Neuronal stem cell (in vitro differentiated cells): ENCODE results near the gene PTPRO.

Experiments
- DNase-seq: peaks from one replicate; pipeline ENCODE4 v3.0.0-alpha.2; 2013; ENCODE audit warnings: low spot score
- H2AFZ ChIP-seq: one replicate; pipeline ENCODE4 v1.6.1; 2013; ENCODE audit warnings: mild to moderate bottlenecking, low read length, inconsistent platforms
- H2AK5ac ChIP-seq: 2 replicates; pipeline ENCODE4 v1.6.1; 2013; ENCODE audit warnings: low read depth, mild to moderate bottlenecking, inconsistent platforms, low read length, moderate library complexity, mixed read lengths
- H2BK120ac ChIP-seq: 2 replicates; pipeline ENCODE4 v1.6.1; 2013; ENCODE audit warnings: low read depth, mild to moderate bottlenecking, inconsistent platforms, low read length, moderate library complexity, mixed read lengths
- H2BK12ac ChIP-seq: one replicate; pipeline ENCODE4 v1.6.1; 2013; ENCODE audit warnings: low read length, inconsistent platforms
- H2BK15ac ChIP-seq: 2 replicates; pipeline ENCODE4 v1.6.1; 2013; ENCODE audit warnings: mild to moderate bottlenecking, low read length, inconsistent platforms, mixed read lengths
- H2BK5ac ChIP-seq: one replicate; pipeline ENCODE4 v1.6.1; 2013; ENCODE audit warnings: inconsistent platforms, mild to moderate bottlenecking, low read length, moderate library complexity
- H3K14ac ChIP-seq: one replicate; pipeline ENCODE4 v1.6.1; 2013; ENCODE audit warnings: low read length, inconsistent platforms
- H3K18ac ChIP-seq: 2 replicates; pipeline ENCODE4 v1.6.1; 2013; ENCODE audit warnings: low read length, inconsistent platforms
- H3K23ac ChIP-seq: 2 replicates; pipeline ENCODE4 v1.6.1; 2013; ENCODE audit warnings: low read depth, mild to moderate bottlenecking, mixed read lengths, low read length, inconsistent platforms; ENCODE audit not compliant: poor library complexity
- H3K27ac ChIP-seq: replicated peaks from 3 replicates; pipeline ENCODE4 v1.5.1; 2013; ENCODE audit warnings: low read length, inconsistent platforms
- H3K27me3 ChIP-seq, 3 experiments: 2 replicates each; pipeline ENCODE4 v1.6.1; 2013; ENCODE audit warnings: low read length in 3 of 3, mild to moderate bottlenecking in 2 of 3, inconsistent platforms in 1 of 3, low read depth in 1 of 3, mixed read lengths in 1 of 3, moderate library complexity in 1 of 3; ENCODE audit not compliant: control insufficient read depth in 3 of 3, insufficient read depth in 3 of 3
- H3K36me3 ChIP-seq, 2 donors: replicated peaks in 1 of 2; 2 replicates each; pipeline ENCODE4 v1.6.1; 2013; ENCODE audit warnings: low read length in 2 of 2; ENCODE audit not compliant: control insufficient read depth in 2 of 2, insufficient read depth in 2 of 2
- H3K4ac ChIP-seq: 2 replicates; pipeline ENCODE4 v1.6.1; 2013; ENCODE audit warnings: inconsistent platforms, mild to moderate bottlenecking, low read length, moderate library complexity
- H3K4me1 ChIP-seq, 2 donors: 1 replicate in 1 of 2; 2 replicates in 1 of 2; pipeline ENCODE4 v1.6.1; 2013; ENCODE audit warnings: low read length in 2 of 2, low read depth in 1 of 2; ENCODE audit not compliant: control insufficient read depth in 2 of 2, insufficient read depth in 1 of 2
- H3K4me2 ChIP-seq: one replicate; pipeline ENCODE4 v1.6.1; 2013; ENCODE audit warnings: mild to moderate bottlenecking, low read length, inconsistent platforms; ENCODE audit not compliant: insufficient read depth, poor library complexity, severe bottlenecking
- H3K4me3 ChIP-seq, 2 donors: 2 replicates each; pipeline ENCODE4 v1.5.1; 2013; ENCODE audit warnings: low read length in 2 of 2, mild to moderate bottlenecking in 2 of 2, inconsistent platforms in 1 of 2, moderate library complexity in 1 of 2
- H3K79me1 ChIP-seq: one replicate; pipeline ENCODE4 v1.6.1; 2013; ENCODE audit warnings: low read depth, mild to moderate bottlenecking, inconsistent platforms, low read length, moderate library complexity
- H3K9ac ChIP-seq: one replicate; pipeline ENCODE4 v1.6.1; 2013; ENCODE audit warnings: mild to moderate bottlenecking, low read depth, low read length, inconsistent platforms; ENCODE audit not compliant: poor library complexity
- H3K9me3 ChIP-seq, 2 donors: replicated peaks in 1 of 2; 2 replicates each; pipeline versions ENCODE3 to v1.6.1; 2013; ENCODE audit warnings: low read length in 2 of 2, mild to moderate bottlenecking in 2 of 2, inconsistent platforms in 1 of 2, low read depth in 1 of 2, mixed read lengths in 1 of 2, moderate library complexity in 1 of 2; ENCODE audit not compliant: control insufficient read depth in 2 of 2, insufficient read depth in 1 of 2
- H4K8ac ChIP-seq: one replicate; pipeline ENCODE4 v1.6.1; 2013; ENCODE audit warnings: low read depth, mild to moderate bottlenecking, inconsistent platforms, low read length, moderate library complexity
- H4K91ac ChIP-seq: one replicate; pipeline ENCODE4 v1.6.1; 2013; ENCODE audit warnings: low read length, low read depth, mild to moderate bottlenecking, inconsistent platforms; ENCODE audit not compliant: poor library complexity
- WGBS, 2 donors: extraction: QIAGEN DNeasy Blood & Tissue Kit; methylation state at CpG; one replicate each; pipeline ENCODE4 v1.1.7; 2013; ENCODE audit warnings: missing lambda C conversion rate in 2 of 2, mixed read lengths in 1 of 2; ENCODE audit not compliant: insufficient read length in 2 of 2, insufficient replicate concordance in 1 of 2; ENCODE audit errors: extremely low coverage in 2 of 2; 5-methylcytosine and 5-hydroxymethylcytosine counted together

The PTPRO gene

DNA sequence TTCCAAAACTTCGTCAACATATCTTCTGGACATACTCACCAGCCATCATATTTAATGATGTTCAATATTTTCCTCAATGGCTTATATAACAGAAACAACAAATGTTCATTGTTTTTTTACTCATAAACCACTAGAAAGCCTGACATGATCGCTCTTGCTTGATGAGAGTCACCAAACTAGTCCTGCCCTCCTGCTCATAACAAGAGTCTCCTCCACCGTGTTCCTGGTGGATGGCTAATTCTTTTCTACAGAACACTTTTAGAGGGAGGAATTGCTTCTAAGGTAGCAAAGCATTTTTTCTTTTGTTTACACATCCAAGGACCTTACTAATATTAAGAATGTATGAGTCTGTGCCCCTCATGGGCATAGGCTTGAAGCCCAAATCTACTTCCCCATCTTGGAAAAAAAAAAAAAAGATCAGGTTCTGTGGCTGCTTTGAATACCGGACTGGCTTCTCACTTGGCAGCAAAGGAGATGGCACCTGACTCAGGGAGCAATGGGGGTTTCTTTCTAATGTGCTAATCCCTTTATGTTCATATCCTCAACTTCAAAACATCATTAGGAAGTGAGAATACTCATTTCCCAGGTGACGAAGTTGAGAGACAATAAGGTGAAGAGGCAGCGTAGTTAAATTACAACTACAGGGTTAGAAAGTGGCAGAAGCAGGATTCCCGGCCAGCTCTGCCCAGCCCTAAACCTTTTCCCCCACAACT lies 278.1 kb downstream of the PTPRO start:
- H2BK15ac ChIP-seq = no peak overlapping the region
- H3K4ac ChIP-seq = no peak overlapping the region
- no peaks in the 10 kb centered on the region for H3K79me1 ChIP-seq
- H4K91ac ChIP-seq = no peak overlapping the region
- H2AK5ac ChIP-seq = no peak overlapping the region
- no peaks in the 10 kb centered on the region for H3K9me3 ChIP-seq
- no peaks in the 10 kb centered on the region for H3K36me3 ChIP-seq
- H3K18ac ChIP-seq = no peak overlapping the region
- no peak overlapping the region for H2AFZ ChIP-seq
- H2BK12ac ChIP-seq = no peak overlapping the region
- no CpG with 5 or more reads among the region's 7 CpGs for WGBS, 2 donors
- DNase-seq = no peak
- peaks cover 0 to 5% of the 10 kb centered on the region in 2 donors for H3K4me1 ChIP-seq
- H2BK5ac ChIP-seq = no peak overlapping the region
- H3K4me3 ChIP-seq = no peak overlapping the region
- no peak overlapping the region for H4K8ac ChIP-seq
- no peak overlapping the region for H2BK120ac ChIP-seq
- no peak overlapping the region for H3K4me2 ChIP-seq
- no peak overlapping the region for H3K23ac ChIP-seq
- H3K14ac ChIP-seq = no peak overlapping the region
- no peak overlapping the region for H3K9ac ChIP-seq
- H3K27me3 ChIP-seq = no peaks in the 10 kb centered on the region
- H3K27ac ChIP-seq = no peak overlapping the region

DNA sequence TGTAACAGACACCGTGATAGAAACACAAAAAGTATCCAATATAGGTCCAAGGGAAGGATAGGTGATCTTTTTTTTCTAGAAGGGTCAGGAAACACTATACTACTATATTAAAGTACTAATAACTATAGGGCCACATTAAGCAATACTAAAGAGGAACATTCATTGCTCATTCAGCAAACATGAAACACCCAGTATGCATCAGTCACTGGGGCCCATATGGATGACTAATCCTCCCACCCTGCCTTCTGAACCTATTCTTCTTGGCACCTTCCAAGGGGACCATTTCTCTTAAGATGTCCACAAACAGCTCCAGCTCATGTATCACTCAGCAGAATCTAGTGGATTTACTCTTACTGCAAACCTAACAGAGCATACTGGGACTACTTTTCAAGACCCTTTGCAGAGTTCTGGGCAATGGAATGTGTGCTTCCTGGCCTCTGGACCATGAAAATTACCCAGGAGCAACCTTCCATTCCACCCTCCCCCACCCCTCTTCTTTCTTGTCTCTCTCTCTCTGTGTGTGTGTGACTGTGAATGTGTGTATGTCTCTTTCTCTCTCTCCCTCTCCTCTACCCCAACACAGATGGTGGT lies 279.0 kb downstream of the PTPRO start:
- peaks cover 0 to 5% of the 10 kb centered on the region in 2 donors for H3K4me1 ChIP-seq
- H3K9ac ChIP-seq = no peak overlapping the region
- H4K8ac ChIP-seq = no peak overlapping the region
- H3K79me1 ChIP-seq = no peaks in the 10 kb centered on the region
- H3K27me3 ChIP-seq = no peaks in the 10 kb centered on the region
- H2BK120ac ChIP-seq = no peak overlapping the region
- H3K23ac ChIP-seq = no peak overlapping the region
- no peak overlapping the region for H2AK5ac ChIP-seq
- H2BK15ac ChIP-seq = no peak overlapping the region
- H3K9me3 ChIP-seq = no peaks in the 10 kb centered on the region
- no peak for DNase-seq
- WGBS, 2 donors = no CpG with 5 or more reads among the region's 1 CpG
- no peak overlapping the region for H4K91ac ChIP-seq
- H3K36me3 ChIP-seq = no peaks in the 10 kb centered on the region
- no peak overlapping the region for H3K14ac ChIP-seq
- H2AFZ ChIP-seq = peak overlapping the region; percentile 51
- no peak overlapping the region for H2BK12ac ChIP-seq
- no peak overlapping the region for H2BK5ac ChIP-seq
- H3K4me3 ChIP-seq = no peak overlapping the region
- no peak overlapping the region for H3K4me2 ChIP-seq
- H3K27ac ChIP-seq = no peak overlapping the region
- H3K4ac ChIP-seq = no peak overlapping the region
- no peak overlapping the region for H3K18ac ChIP-seq

DNA sequence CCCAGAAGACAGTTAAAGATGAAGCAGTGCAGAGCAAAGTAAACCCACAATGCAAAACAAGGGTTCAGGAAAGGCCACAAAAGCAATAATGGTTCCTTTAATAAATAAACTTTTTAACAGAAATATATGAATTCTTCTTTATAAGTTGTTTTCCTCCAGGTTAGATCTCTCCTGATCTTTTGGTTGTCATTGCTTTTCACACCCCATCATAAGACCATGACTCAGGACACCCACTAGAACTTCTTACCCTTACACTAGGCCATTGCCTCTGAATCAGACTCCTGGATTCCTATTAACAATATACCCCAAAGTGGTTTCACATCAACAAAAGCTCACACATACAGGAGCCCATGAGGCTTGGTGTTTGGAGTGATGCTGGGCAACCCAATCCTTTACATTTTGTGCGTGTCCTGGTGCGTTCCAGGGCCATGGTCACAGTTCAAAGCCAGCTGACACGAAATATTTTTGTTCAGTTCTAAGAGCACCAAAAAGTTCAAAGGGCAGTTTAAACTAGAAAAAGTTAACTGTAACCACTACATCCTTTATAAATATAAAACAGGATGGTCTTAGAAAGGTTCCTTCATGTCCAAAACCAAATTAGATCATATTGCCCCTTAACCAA lies 279.9 kb downstream of the PTPRO start:
- no peak overlapping the region for H2BK120ac ChIP-seq
- no peak overlapping the region for H4K8ac ChIP-seq
- no peak overlapping the region for H3K4me3 ChIP-seq
- H3K9ac ChIP-seq = no peak overlapping the region
- H3K4me1 ChIP-seq = peaks cover 0 to 5% of the 10 kb centered on the region in 2 donors
- H2BK5ac ChIP-seq = no peak overlapping the region
- no peak overlapping the region for H3K4me2 ChIP-seq
- H3K27ac ChIP-seq = no peak overlapping the region
- H3K27me3 ChIP-seq = no peaks in the 10 kb centered on the region
- H3K9me3 ChIP-seq = no peaks in the 10 kb centered on the region
- H2BK12ac ChIP-seq = no peak overlapping the region
- H3K36me3 ChIP-seq = no peaks in the 10 kb centered on the region
- H2BK15ac ChIP-seq = no peak overlapping the region
- H3K23ac ChIP-seq = no peak overlapping the region
- no CpG with 5 or more reads among the region's 3 CpGs for WGBS, 2 donors
- DNase-seq = no peak
- peak overlapping the region; percentile 51 for H2AFZ ChIP-seq
- no peak overlapping the region for H3K4ac ChIP-seq
- no peaks in the 10 kb centered on the region for H3K79me1 ChIP-seq
- H3K18ac ChIP-seq = no peak overlapping the region
- no peak overlapping the region for H2AK5ac ChIP-seq
- no peak overlapping the region for H4K91ac ChIP-seq
- no peak overlapping the region for H3K14ac ChIP-seq

DNA sequence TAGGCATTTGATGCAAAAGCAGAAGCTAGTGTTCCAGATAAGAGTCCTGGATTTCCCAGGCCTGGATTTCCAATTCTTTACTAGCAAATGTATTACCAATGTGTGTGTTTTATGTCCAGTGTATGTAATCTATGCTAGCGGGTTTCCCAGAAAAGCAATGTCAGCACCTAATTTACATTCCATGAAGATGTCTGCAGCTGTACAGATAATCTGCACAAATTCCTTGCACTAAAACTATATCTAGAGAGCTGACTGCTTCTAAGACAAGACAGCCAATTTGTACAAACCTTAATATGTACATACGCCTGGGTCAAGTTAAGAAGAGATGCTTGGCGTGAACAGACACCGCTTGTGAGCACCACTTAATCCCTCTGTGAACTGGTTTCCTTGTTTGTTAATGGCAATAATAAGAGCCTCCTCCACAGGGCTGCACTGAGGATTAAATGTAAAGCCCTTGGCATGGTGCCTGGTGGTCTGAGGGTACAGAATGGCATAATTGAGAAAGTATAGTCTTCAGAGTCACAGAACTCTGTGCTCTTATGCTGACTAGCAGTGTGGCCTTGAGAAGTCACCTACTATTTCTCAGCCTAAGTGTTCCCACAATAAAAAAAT lies 281.3 kb downstream of the PTPRO start:
- Histone ChIP-seq H3K4me1 (peaks cover 0 to 5% of the 10 kb centered on the region in 2 donors), H2BK15ac (no peak overlapping the region), H3K4me3 (no peak overlapping the region), H3K4ac (no peak overlapping the region), H3K18ac (no peak overlapping the region), H3K79me1 (no peaks in the 10 kb centered on the region), H3K14ac (no peak overlapping the region), H3K23ac (no peak overlapping the region), H2BK5ac (no peak overlapping the region), H3K9ac (no peak overlapping the region), H2AK5ac (no peak overlapping the region), H2BK120ac (no peak overlapping the region), H3K27me3 (no peaks in the 10 kb centered on the region), H2AFZ (no peak overlapping the region), H2BK12ac (no peak overlapping the region), H4K91ac (no peak overlapping the region), H3K4me2 (no peak overlapping the region), H3K27ac (no peak overlapping the region), H3K9me3 (no peaks in the 10 kb centered on the region), H4K8ac (no peak overlapping the region), H3K36me3 (no peaks in the 10 kb centered on the region)
- no CpG with 5 or more reads among the region's 4 CpGs for WGBS, 2 donors
- no peak for DNase-seq
